ENCODE results near the gene DYNC1LI2. TPM values are rescaled to one million over a fixed set of nuclear protein-coding genes. Genes with fewer than 3 reads are reported as not detected.
"Not testable (repeated sequence)": the region's sequence is repeated elsewhere in the genome, so short reads cannot be mapped to it uniquely, and the experiment has no call there.

DYNC1LI2 gene
- 76.6 TPM for total RNA-seq
- long read RNA-seq, full-length matches to known transcripts: 23 of 28 reads
- long read RNA-seq, partial matches to known transcripts: 2 of 28 reads
- long read RNA-seq, other reads (novel, unspliced or antisense): 3 of 28 reads

- DNase-seq (ENCODE audit: missing footprints) (peak; percentile 95), ATAC-seq (peak; percentile 95)
- intact Hi-C loops (cut with DNase I): loop anchor here (5.0 kb wide), 2 partner anchors 81 to 121 kb away; partner anchors contain the start of gene NAE1
These were observed at the start of gene DYNC1LI2 for GRCh38 chr16:66751303-66751991. TSS of gene DYNC1LI2 (minus strand) at chr16:66751609. CDS start at chr16:66751591, 18 bp downstream.

GRCh38 chr16:66800856-66801255 is 49.4 kb upstream of the DYNC1LI2 start:
- DNase-seq (ENCODE audit: missing footprints) (no peak), ATAC-seq (no peak)
- intact Hi-C loops (cut with DNase I): no loop called here

DNA sequence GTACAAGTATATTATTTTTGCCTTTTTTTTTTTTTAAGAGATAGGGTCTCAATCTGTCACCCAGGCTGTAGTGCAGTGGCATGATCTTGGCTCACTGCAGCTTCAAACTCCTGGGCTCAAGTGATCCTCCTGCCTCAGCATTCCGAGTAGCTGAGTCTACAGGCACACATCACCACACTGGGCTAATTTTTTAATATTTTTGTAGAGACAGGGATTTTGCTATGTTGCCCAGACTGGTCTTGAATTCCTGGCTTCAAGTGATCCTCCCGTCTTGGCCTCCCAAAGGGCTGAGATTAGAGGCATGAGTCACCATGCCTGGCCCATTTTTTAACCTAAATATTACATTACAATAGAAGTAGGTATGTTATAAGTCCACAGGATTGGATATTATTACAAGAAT is 46.8 kb upstream of the DYNC1LI2 start:
- intact Hi-C loops (cut with DNase I): no loop called here
- ATAC-seq (no peak), DNase-seq (ENCODE audit: missing footprints) (no peak)

DNA sequence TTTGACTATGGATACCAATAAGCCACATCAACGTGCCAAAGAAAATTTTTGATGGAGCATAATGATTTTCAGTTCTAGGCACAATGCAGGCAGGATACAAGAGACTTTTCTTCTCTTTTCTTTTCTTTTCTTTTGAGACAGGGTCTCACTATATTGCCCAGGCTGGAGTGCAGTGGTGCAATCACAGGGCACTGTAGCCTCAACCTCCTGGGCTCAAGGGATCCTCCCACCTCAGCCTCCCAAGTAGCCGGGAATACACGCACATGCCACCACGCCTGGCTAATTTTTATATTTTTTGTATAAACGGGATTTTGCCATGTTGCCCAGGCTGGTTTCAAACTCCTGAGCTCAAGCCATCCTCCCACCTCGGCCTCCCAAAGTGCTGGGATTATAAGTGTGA is 42.6 kb upstream of the DYNC1LI2 start:
- DNase-seq (ENCODE audit: missing footprints); ATAC-seq; intact Hi-C loops (cut with DNase I): not testable (repeated sequence)

DNA sequence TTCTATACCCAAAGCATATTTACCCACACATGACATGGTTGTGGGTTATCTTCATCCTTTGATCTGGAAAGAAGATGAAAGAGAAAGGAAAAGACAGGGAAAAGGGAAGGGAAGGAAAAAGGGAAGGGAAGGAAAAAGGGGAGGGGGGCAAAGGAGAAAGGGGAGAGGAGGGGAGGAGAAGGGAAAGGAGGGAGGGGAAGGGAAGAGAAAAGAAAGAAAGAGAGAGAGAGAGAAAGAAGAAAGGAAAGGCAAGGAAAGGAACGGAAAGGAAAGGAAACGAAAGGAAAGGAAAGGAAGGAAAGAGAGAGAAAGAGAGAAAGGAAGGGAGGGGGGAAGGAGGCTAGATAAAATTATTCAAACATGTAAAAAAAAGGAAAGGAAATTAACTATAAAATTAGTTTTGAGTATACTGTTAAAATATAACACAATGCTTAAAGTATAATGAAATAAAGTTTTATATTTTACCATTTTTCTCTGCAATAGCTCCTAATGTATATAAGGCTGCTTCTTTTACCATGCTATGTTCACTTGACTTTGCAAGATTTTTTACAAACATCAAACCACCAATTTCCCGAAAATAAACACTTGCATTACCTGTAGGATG is 38.8 kb upstream of the DYNC1LI2 start:
- DNase-seq (ENCODE audit: missing footprints) (no peak), ATAC-seq (no peak)
- intact Hi-C loops (cut with DNase I): no loop called here

DNA sequence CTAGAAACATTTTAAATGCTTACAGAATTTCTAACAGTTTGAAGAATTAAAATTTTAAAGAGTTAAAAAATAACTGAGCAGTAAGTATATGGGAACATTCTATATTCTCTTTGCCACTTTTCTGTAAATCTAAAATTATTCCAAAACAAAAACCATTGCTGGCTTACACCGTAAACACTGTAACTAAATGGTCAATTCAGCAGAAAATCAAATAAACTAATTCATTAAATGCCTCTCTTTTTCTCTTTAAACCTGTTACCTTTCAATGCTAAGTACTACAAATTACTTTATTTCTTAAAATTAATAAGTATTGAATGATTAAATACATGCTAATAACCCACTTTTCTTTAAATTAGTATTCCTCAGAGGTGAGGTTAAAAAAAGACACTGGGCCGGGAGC is 36.0 kb upstream of the DYNC1LI2 start:
- DNase-seq (ENCODE audit: missing footprints) (no peak), ATAC-seq (no peak)
- intact Hi-C loops (cut with DNase I): no loop called here

DNA sequence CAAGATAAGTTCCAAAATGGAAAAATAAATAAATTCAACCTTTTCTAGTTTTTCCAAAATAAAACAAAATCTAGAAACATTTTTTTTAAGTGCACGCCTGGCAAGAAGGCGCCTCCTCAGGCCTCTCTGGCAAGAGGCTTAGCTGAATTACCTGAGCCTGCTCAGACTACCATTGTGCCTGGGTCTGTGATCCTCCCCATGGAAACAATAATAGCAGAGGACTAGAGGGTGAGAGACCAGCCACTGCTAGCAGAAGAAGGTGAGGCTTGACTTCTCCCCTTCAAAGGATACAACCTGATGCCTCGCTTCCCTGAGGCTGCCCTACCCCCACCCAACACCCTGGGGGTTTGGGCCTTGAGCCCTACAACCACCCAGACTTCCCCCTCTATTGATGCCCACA is 35.1 kb upstream of the DYNC1LI2 start:
- DNase-seq (ENCODE audit: missing footprints) (no peak), ATAC-seq (no peak)
- intact Hi-C loops (cut with DNase I): no loop called here

GRCh38 chr16:66776457-66776856 is 25.0 kb upstream of the DYNC1LI2 start:
- intact Hi-C loops (cut with DNase I): no loop called here

GRCh38 chr16:66774981-66775380 is 23.6 kb upstream of the DYNC1LI2 start:
- no peak for DNase-seq (ENCODE audit: missing footprints)

More at GRCh38 chr16:66776457-66776856, 25.0 kb upstream of the DYNC1LI2 start:
- DNase-seq (ENCODE audit: missing footprints): no peak
- ATAC-seq: no peak

DNA sequence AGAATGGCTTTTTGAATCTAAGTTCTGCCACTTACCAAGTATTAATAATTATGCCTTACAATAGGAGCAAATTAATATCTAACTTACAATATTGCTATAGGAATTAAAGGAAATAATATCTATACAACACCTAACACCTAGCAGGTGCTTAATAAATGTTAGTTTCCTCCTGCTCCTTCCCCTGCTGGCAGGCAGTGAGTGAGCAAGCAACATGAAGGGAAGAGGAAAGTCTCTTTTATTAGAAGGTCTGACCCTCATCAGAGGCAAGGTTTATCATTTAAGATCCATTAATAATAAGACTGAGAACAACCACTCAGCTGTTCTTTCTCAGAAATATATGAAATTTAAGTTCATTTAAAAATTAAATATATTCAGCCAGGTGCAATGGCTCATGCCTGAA is 6.7 kb upstream of the DYNC1LI2 start:
- ATAC-seq (no peak), DNase-seq (ENCODE audit: missing footprints) (no peak)
- intact Hi-C loops (cut with DNase I): no loop called here

More at GRCh38 chr16:66774981-66775380, 23.6 kb upstream of the DYNC1LI2 start:
- intact Hi-C loops (cut with DNase I): no loop called here
- ATAC-seq: no peak

DNA sequence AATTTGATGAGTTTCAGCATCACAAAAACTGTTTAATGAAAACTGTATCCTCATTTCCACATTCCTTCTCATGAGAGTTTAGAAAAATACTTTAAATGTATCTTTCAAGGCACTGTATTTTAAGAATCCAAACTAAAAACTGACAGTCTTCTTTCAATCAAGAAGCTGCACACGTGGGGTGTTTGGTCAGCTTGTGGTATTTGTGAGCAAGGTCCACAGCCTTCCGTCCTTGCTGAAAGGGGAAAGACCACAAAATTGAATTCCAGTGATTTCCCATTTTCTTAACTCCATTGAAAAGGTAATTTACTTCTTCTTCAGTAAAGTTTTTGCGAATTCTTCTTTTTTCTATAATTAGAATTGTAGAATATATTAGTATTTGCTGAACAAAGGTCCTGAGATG is 3.4 kb upstream of the DYNC1LI2 start:
- no peak for ATAC-seq
- intact Hi-C loops (cut with DNase I): loop anchor here (5.0 kb wide), 2 partner anchors 77 to 117 kb away; partner anchors contain the start of gene NAE1
- DNase-seq (ENCODE audit: missing footprints): no peak

DNA sequence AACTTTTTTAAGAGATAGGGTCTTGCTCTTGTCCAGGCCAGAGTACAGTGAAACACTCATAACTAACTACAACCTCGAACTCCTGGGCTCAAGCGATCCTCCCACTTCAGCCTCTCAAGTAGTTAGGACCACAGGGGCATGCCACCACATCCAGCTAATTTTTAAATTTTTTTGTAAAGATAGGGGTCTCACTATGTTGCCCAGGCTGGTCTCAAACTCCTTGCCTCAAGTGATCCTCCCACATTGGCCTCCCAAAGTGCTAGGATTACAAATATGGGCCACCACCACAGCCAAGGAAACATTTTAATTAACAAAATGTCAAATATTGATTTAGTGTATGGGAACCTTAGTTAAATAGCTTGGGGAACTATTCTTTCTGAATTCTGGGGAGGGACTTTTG is 2.8 kb upstream of the DYNC1LI2 start:
- ATAC-seq (no peak), DNase-seq (ENCODE audit: missing footprints) (no peak)
- intact Hi-C loops (cut with DNase I): loop anchor here (5.0 kb wide), 2 partner anchors 78 to 118 kb away; partner anchors contain the start of gene NAE1

- DNase-seq (ENCODE audit: missing footprints) (no peak), ATAC-seq (no peak)
- intact Hi-C loops (cut with DNase I): loop anchor here (5.0 kb wide), 2 partner anchors 79 to 119 kb away; partner anchors contain the start of gene NAE1
These were observed 1.5 kb upstream of the DYNC1LI2 start for GRCh38 chr16:66752958-66753357.

- intact Hi-C loops (cut with DNase I): loop anchor here (5.0 kb wide), 2 partner anchors 80 to 120 kb away; partner anchors contain the start of gene NAE1
- DNase-seq (ENCODE audit: missing footprints) (no peak), ATAC-seq (no peak)
These were observed 970 bp upstream of the DYNC1LI2 start for GRCh38 chr16:66752379-66752778.

DNA sequence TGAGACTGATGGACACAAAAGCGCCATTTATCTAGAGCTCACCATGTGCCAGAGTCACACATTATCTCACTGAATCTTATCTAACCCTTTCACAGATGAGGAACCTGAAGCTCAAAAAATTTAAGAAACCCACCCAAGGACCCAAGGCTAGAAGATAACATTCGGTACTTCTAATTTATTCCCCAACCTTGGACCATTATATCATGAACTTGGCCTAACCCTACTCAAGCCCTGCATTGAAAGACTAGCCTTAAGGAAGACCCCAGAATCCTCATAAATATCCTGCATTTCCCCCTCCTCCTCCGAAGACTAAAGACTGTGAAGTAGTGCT is 548 bp upstream of the DYNC1LI2 start:
- ATAC-seq (no peak), DNase-seq (ENCODE audit: missing footprints) (no peak)
- intact Hi-C loops (cut with DNase I): loop anchor here (5.0 kb wide), 2 partner anchors 80 to 120 kb away; partner anchors contain the start of gene NAE1

- DNase-seq (ENCODE audit: missing footprints) (no peak), ATAC-seq (peak; percentile 18)
- intact Hi-C loops (cut with DNase I): loop anchor here (5.0 kb wide), 2 partner anchors 81 to 121 kb away; partner anchors contain the start of gene NAE1
These were observed 431 bp downstream of the DYNC1LI2 start for GRCh38 chr16:66751053-66751302.

DNA sequence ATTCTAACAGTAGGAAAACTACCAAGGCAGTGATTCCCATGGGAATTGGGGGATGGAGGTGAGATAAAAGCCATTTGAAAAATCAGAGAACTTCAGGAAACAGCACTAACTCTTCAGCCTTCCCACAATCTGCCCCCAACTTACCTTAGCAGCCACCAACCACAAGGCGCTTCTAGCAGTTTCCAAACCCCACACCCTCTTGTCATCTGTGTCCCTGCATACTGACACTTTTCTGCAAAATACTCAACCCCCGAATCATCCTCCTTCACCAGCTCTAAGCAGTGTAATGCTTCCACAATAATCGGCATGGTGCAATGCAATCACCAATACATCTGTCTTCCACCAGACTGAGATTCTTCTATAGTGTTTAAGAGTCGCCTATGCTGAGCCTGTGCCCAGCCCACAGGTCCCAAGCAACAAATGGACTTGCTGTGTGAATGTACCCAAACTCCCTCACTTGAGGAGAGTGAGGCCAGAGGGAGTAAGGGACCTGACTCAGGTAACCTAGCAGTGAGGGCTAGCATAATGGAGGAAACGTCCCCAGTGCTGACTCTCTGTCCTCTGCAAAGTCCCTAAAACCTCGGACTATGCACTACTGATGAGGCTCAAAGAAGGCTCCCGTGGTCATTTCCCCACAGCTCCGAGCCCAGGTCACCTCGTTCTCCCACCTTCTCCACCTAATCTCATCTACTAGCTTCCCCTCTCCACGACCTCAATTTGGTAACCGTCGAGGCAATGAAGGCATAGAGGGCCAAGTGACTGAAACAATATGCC is 943 bp downstream of the DYNC1LI2 start:
- no peak for DNase-seq (ENCODE audit: missing footprints)
- ATAC-seq: no peak
- intact Hi-C loops (cut with DNase I): loop anchor here (5.0 kb wide), 2 partner anchors 82 to 122 kb away; partner anchors contain the start of gene NAE1

DNA sequence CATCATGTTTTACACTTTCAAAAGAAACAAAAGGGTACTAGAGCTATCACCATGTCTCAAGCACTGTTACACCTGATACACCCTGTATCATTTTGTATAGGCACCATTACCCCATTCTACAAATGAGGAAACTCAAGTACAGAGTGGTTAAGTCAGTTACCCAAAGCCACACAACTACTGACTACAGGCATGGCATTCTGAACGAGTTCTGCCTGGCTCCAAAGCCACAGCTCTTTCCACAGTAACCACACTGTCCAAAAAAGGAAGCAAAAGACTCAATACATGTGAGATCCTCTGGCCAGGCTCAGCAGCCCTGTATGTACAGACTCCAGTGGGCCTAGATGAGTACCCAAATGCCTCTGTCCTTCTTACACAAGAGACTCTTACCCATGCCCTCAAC is 4.7 kb downstream of the DYNC1LI2 start:
- intact Hi-C loops (cut with DNase I): no loop called here
- ATAC-seq (no peak), DNase-seq (ENCODE audit: missing footprints) (no peak)

GRCh38 chr16:66746048-66746447 is 5.4 kb downstream of the DYNC1LI2 start:
- intact Hi-C loops (cut with DNase I): no loop called here

More at GRCh38 chr16:66746048-66746447, 5.4 kb downstream of the DYNC1LI2 start:
- no peak for DNase-seq (ENCODE audit: missing footprints)
- no peak for ATAC-seq
